ELF-1 (cell line): ENCODE measurements around the gene PIGW.
A peak's percentile ranks its signal among the peaks of the same experiment; 100 is the strongest.

Experiments used
- DNase-seq: peaks from one replicate; pipeline ENCODE4 v3.0.0-alpha.2; 2016; ENCODE audit warnings: low read depth, low spot score

The PIGW gene

DNA sequence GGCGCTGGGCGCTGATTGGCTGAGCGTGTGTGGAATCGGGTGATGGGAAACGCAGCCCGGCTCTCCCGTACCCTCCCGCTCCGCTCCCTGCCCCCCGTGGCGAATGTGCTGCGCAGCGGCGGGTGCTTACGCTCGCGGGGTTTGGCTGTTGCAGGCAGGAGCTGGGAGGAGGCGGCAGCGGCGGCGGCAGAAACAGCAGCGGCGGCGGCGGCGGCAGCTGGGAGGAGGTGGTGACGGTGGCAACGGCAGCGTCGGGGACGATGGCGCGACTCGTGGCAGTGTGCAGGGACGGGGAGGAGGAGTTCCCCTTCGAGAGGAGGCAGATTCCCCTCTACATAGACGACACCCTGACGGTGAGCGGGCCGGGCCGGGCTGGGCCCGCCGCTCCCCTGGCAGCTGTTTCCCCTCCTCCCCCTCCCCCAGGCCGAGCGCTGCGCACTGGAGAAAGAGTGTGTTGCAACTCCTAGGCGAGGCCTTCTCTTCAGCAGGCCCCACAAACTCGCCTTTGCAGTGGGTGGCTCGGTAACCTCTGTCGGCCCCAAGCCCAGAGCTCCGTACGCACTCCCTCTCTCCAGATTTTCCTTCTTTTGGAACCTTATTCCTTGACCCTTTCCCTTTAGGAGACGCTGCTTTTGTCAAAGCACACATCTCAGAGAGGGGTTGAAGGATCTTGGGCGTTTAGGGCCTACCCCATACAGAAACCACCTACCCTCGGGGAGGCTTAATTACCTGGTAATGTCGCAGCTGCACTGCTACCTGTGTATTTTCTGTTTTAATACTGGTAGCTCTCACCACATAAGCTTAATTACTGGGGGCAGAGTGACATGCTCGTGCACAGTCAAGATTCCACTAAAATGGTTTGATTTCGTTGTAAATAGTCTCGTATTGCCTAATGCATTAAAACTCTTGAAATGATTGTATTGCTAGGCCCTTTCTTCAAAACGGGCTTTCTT, 11.0 kb downstream of the PIGW start:
- DNase-seq, result peak; percentile 98

GRCh38 chr17:36546418-36547093, 11.8 kb downstream of the PIGW start:
- no peak for DNase-seq

GRCh38 chr17:36547776-36548175, 13.0 kb downstream of the PIGW start:
- DNase-seq, result no peak

GRCh38 chr17:36550491-36551417, 16.0 kb downstream of the PIGW start:
- DNase-seq, result no peak

- no peak for DNase-seq
Observed at GRCh38 chr17:36553459-36553858, 18.7 kb downstream of the PIGW start.

GRCh38 chr17:36566081-36566480, 31.3 kb downstream of the PIGW start:
- DNase-seq, result no peak

DNA sequence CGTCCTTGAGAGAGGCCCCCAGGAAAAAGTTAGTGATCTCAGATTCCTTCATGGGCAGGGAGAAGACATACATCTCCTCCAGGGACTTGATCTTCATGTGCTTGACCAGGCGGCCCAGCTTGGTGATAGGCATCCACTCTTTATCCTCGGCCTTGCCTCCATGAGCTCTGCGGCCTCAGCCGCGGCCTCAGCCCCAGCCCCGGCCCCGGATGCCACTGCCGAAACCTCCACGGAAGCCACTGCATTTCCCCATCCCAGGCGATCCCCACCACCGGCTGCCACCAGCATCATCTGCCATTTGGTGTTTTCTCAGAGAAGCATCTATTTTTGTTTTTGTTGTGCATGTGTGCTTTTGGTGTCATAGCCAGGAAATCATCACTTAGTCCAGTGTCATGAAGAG, 40.2 kb downstream of the PIGW start:
- no peak for DNase-seq

DNA sequence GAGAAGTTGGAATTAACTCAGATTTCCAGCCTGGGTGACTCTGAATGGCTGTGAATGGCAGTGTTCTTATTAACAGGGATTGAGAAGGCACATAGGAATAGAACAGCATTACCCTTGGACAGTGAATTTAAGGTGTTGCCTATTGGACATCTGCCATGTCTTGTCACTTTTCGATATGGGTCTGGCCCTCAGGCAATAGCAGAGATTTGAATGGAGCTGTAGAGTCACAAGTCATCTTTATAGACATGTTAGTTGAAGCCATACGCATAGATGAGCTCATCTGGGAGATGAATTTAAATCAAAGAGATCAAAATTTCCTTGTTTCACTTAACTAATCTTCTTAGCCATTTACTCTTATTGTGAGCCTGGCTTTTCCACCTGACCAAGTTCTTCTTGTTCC, 42.0 kb downstream of the PIGW start:
- no peak for DNase-seq

DNA sequence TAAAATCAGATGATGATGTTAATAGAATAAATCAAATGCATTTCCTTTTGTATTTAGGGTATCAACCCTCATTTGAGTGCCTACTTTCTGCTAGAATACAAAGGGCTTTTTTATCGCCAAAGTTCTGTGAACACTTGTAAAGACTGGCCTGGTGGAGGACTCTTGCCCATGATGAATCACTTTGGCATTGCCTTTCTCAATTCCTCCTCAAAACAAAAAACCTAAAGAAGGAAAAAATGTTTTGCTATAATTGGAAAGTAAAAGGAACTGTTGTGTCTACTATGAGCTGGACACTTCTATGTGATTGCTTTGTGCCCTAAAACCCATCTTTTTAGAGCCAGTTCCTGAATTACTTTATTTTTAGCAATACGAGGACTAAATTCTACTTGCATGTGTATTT, 43.9 kb downstream of the PIGW start:
- no peak for DNase-seq

DNA sequence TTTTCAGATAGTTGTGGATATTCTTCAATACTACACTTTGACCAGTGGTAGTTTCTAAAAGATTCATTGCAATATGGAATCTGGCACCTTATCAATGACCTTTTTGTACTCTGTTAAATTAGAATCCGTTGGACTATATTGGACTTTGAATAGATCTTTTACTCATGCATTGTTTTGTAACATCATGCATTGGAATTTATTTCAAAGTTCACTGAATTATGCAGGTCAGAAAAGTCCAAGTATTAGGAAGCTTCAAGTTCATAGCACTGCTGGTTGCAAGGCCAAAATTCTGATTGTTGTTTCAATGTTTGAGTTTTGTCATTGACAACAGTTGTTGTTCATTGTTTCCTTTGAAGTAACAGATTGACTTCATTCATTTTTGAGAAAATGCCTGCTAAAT, 49.0 kb downstream of the PIGW start:
- DNase-seq, result no peak

GRCh38 chr17:36586138-36586537, 51.4 kb downstream of the PIGW start:
- DNase-seq, result no peak
